Measurements from ENCODE around the gene UNC79.

DNA sequence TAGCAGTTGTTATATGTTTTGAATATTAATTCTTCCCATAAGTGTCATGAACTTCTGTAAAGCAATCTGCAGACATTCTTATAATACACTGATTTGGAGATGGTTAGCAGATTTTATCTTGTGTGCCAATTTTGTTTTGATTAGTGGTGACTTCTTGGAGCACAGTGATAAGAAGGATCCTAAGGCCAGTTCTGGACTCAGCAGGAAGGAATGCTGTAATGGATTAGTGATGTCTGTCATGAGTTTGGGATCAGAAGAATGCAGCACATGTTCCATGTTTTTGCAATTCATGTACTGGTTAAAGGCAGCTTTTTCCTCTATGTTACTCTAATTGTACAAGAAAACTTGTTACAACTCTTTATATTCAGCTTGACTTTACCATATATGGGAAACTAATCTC is 91.5 kb downstream of the UNC79 start:
- TF ChIP-seq, protein P1, sequence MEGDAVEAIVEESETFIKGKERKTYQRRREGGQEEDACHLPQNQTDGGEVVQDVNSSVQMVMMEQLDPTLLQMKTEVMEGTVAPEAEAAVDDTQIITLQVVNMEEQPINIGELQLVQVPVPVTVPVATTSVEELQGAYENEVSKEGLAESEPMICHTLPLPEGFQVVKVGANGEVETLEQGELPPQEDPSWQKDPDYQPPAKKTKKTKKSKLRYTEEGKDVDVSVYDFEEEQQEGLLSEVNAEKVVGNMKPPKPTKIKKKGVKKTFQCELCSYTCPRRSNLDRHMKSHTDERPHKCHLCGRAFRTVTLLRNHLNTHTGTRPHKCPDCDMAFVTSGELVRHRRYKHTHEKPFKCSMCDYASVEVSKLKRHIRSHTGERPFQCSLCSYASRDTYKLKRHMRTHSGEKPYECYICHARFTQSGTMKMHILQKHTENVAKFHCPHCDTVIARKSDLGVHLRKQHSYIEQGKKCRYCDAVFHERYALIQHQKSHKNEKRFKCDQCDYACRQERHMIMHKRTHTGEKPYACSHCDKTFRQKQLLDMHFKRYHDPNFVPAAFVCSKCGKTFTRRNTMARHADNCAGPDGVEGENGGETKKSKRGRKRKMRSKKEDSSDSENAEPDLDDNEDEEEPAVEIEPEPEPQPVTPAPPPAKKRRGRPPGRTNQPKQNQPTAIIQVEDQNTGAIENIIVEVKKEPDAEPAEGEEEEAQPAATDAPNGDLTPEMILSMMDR (IDR thresholded peaks at IDR 0.05): no peak
- no peak for TF ChIP-seq POLR2AphosphoS5 (IDR thresholded peaks at IDR 0.05)
- TF ChIP-seq EP300 (IDR thresholded peaks at IDR 0.05): no peak
- no peak for TF ChIP-seq POLR2A (IDR thresholded peaks at IDR 0.05)
